G401.6 (cell line): Measurements from ENCODE around the gene CCDC187.

Experiments
- FAIRE-seq: peaks from 2 replicates; lab custom pipeline; 2012; peaks lifted over from hg19 to GRCh38; lab: Jason Lieb, UNC

CCDC187 gene

DNA sequence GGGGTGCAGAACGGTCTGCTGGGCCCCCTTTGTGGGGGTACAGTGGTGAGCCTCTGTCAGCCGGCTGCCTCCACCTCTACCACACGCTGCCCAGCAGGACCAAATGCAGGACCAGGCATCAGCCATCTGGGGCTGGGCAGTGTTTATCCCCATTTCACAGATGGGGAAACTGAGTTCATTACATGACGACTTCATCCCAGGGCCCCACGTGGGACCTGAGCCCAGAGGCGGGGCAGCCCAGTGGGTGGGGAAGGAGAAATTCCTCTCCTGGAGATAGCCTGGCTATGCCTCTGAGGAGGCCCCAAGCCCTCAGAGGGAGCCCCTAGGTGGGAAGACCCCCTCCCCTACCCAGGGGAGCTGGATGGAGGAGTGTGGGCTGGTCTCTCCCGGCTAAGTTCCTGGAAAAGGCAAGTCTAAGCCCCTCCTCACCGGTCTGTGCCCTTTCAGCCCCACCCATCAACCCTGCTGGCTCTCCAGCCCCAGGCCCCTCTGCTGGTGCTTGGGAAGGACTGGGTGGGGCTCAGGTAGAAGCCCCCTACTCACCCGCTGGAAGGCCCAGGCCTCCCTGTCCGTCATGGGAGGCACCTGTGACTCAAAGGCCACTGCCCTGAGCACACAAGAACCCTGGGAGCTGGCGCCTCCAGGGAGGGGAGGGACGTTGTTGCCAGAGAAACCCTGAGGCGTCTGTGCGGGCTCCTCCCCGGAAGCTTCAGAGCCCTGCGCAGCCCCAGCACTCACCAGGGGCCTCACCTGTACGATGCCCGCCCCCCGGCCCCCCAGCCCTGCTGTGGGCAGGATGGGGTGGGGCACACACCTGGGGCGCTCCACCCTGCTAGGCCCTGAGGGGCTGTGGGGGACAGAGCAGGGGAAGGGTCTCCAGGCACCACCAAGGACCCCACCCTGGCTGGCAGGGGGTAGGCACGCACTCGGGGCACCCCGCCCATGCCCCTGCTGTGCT lies 7.4 kb upstream of the CCDC187 start:
- no peak for FAIRE-seq

DNA sequence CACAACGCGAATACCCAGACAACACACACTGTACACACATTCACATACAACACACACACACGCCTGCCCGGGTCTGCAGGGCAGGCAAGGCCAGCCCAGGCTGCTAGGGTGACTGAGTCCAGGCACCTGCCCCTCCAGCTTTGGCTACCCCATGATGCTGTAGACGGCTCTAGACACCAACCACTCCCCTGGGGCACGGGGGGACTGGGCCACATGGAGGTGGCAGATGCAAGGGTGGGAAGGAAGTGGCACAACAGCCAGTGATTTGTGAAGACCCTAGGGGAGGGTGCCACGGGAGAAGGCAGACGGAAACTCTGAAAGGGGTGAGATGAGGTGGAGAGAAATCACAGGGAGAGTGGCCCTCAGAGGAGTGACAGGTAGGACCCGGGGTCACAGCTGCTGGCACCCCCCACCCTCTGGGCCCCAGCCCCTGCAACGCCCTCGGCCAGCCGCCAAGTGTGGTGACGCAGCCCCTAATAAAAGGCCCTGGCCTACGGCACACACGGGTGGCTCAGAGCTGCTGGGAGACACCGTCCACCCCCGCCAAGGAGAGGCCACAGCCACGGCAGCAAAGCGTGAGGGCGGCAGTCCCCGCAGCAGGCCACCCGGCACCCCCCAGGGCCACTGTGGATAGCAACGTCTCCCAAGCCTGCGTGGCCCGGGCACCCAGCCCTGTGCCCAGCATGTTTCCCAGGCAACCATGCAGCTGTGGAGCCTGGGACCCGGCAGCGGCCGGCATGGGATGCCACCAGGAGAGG lies 6.6 kb upstream of the CCDC187 start:
- no peak for FAIRE-seq

DNA sequence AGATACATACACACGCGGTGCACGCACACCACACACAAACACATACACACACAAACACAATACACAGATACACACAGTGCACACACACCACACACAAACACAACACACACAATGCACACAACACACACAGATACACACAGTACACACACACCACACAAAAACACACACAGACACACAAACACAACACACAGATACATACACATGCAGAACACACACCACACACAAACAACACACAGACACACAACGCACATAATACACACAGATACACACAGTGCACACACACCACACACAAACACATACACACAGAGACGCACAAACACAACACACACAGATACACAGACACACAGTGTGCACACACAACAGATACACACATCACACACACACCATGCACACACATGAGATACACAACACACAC lies 5.9 kb upstream of the CCDC187 start:
- no peak for FAIRE-seq

GRCh38 chr9:136309101-136309801 lies 5.4 kb upstream of the CCDC187 start:
- FAIRE-seq: no peak

DNA sequence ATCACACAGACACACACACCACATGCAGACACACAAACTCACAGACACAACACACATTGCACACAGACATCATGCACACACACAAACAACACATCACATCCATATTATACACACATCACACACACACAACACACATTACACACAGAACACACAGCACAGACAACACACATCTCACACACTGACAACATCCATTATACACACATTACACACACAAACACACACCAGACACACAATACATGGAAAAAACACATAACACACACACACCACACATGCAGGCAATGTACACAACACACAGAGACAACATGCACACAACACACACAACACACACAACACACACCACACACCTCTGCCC lies 4.8 kb upstream of the CCDC187 start:
- no peak for FAIRE-seq

- FAIRE-seq: no peak
These were observed 4.3 kb upstream of the CCDC187 start for GRCh38 chr9:136308006-136308701.

GRCh38 chr9:136307215-136307750 lies 3.4 kb upstream of the CCDC187 start:
- FAIRE-seq: no peak

DNA sequence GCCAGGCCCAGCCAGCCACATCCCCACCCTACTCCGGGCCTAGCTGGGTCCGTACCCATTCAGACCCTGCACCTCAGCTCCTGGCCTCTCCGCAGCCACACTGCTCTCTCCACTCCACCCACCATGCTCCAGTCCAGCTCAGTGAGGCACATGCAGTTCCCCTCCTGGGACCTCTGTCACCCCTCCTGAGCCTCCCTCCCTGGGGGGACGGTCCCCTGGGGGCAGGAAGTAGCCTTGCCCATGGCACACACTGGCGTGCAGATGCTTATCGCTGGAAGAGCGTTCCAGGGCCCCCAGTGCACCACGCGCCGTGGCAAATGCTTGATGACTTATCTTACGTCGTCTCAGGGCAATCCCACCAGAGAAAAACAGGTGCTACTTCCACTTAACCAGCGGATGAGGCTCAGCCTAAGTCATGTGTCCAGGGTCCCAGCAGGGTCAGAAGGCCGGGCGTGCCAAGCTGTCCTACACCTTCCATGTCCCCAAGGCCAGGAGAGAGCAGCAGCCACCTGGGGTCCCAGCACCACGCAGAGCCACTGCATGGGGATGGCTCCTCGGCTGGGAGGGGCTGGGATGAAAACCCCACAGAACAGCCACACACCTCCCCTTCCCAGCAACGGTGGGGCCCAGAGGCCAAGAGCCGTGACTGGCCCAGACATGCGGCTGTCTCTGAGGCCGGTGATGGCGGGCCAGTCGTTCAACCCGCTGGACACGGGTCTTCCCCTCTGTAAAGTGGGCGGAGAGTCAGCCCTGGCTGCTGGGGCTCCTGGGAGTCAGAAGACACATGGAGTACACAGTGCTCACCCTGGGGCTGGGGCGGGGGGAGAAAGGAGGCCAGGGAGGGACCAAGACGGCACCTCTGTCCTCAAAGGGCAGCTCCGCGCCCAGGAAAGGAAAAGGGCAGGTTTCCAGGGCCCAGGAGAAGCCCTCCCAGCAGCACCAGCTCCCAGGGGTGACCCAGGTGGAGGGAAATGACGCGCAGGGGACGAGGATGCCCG lies 2.6 kb upstream of the CCDC187 start:
- FAIRE-seq: no peak

DNA sequence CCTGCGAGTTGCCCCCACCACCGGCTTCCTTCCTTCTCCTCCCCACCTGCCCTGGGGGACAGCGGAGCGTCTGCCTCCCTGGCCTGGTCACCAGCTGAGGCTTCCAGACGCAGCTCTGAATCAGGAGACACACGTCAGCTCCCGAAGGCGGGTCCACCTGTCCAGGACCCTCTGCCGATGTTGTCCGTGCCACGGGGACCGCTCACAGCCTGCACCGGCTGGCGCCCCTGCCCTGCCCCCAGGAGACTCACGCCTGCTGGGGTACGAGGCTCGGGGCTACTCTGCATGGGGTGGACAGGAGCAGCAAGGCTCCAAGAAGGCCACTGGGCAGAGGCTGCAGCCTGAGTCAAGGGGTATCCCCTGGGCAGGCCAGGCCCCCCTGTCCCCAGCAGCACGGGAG lies 1.9 kb upstream of the CCDC187 start:
- FAIRE-seq: no peak

- no peak for FAIRE-seq
These were observed 1.1 kb upstream of the CCDC187 start for GRCh38 chr9:136304981-136305380.

- no peak for FAIRE-seq
These were observed 562 bp upstream of the CCDC187 start for GRCh38 chr9:136304456-136304855.

GRCh38 chr9:136303066-136303824 lies 649 bp downstream of the CCDC187 start:
- no peak for FAIRE-seq

DNA sequence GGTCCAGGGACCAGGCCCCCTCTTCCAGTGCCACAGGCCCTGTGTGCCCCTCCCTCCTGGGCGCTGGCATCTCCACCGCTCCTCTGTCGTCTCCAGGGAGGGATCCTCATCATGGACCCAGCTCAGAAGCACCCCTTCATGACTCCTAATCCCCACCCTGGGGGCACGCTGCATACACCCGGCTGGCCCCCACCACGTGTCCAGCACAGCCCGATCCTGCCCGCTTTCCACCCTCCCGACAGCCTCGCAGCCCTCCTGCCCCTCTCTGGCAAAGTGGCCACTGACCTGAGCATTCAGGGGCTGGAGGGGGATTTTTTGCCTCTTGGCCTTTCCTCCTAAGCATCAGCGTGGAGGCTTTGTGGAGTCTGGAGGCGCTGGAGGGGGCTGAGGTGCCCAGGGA lies 1.4 kb downstream of the CCDC187 start:
- no peak for FAIRE-seq

- FAIRE-seq: no peak
These were observed 3.0 kb downstream of the CCDC187 start for GRCh38 chr9:136300866-136301265.

DNA sequence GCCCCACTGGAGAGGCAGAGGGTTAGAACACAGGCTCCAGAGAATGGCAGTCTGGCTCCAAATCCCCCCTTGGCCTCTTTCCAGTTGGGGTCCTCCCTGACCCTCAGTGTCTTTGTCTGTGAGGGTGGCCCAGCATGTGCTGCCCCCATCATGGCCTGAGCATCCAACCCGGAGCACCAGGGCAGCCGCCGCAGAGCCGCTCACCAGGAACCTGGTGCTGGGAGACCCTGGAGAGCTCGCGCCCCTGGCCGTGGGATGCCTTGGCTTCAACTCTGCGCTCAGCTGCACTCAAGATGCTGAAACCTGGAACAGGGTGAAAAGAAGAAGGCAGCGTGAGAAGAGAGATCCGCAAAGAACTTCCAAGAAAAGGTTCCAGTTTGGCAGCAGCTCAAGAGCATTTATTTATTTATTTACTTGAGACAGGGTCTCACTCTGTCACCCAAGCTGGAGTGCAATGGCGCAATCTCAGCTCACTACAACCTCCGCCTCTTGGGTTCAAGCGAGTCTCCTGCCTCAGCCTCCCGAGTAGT lies 3.8 kb downstream of the CCDC187 start:
- no peak for FAIRE-seq

DNA sequence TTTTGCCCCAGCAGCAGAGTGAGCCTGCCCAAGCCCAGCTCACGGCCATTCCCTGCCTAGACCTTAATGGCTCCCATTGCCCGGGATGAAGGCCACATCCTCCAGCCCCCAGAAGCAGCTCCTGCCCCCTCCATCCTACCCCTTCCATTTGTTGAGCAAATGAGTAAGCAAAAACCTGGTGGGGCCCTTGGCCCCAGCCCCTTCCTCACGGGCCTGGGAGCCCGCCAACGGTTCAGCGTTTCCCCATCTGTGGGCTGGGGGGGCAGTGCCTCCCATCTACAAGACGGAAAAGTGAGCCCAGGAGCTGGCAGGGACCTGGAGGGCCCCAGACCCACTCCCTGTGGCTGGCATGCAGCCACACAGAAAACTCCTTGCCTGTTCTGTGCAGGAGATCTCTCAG lies 4.4 kb downstream of the CCDC187 start:
- no peak for FAIRE-seq

GRCh38 chr9:136299116-136299515 lies 4.8 kb downstream of the CCDC187 start:
- FAIRE-seq: no peak

GRCh38 chr9:136297766-136298735 lies 5.8 kb downstream of the CCDC187 start:
- no peak for FAIRE-seq
